Thyroid gland (tissue), 4 donors: ENCODE data around the gene EMID1. TPM values are rescaled to one million over a fixed set of nuclear protein-coding genes. Genes with fewer than 3 reads are reported as not detected.

ENCODE experiments used
- DNase-seq, 2 donors: peaks; one replicate each; pipeline ENCODE4 v3.0.0-alpha.2; 2019
- H3K27ac ChIP-seq, 3 donors: fragments of 200-600 bp; sonication (generic); 1 replicate in 2 of 3; 2 replicates in 1 of 3; pipeline ENCODE4 v1.5.1; 2016 to 2019; ENCODE audit warnings: mild to moderate bottlenecking in 1 of 3, moderate library complexity in 1 of 3
- H3K27me3 ChIP-seq: fragments of 200-600 bp; sonication (generic); one replicate; pipeline ENCODE4 v1.5.1; 2019
- H3K36me3 ChIP-seq, 2 donors: fragments of 200-600 bp; sonication (generic); one replicate each; pipeline ENCODE4 v1.5.1; 2016 to 2019
- H3K4me1 ChIP-seq, 2 donors: fragments of 200-600 bp; sonication (generic); one replicate each; pipeline ENCODE4 v1.5.1; 2017 to 2019
- H3K4me3 ChIP-seq, 3 donors: fragments of 200-600 bp; sonication (generic); replicated peaks in 1 of 3; 1 replicate in 2 of 3; 2 replicates in 1 of 3; pipeline ENCODE4 v1.5.1; 2016; ENCODE audit warnings: mild to moderate bottlenecking in 1 of 3
- H3K9me3 ChIP-seq: fragments of 200-600 bp; sonication (generic); one replicate; pipeline ENCODE4 v1.5.1; 2017
- POLR2A ChIP-seq, 2 donors: fragments of 450-650 bp; IDR thresholded peaks; one replicate each; pipeline ENCODE4 v1.6.1; 2017; ENCODE audit warnings: antibody characterized with exemption in 2 of 2, mild to moderate bottlenecking in 2 of 2, moderate library complexity in 1 of 2
- WGBS, 2 donors: methylation state at CpG; one replicate each; pipeline ENCODE4 v1.1.5; 2017; 5-methylcytosine and 5-hydroxymethylcytosine counted together
- intact Hi-C: fragments of 100-400 bp; cut with DNase I; formaldehyde crosslinking; loops from one replicate; pipeline ENCODE4 v1.15.1; 2023
- total RNA-seq, 4 donors: library from RNA; depleted of rRNA; stranded (reverse); fragments of >200 nt; gene quantifications; one replicate each; pipeline ENCODE4 v1.2.3, GENCODE V29; 2016
- TF ChIP-seq, protein P1 (sequence below), 6 experiments: fragments of 200-600 bp in 3 of 6; fragments of 450-650 bp in 3 of 6; sonication (generic) in 3 of 6; IDR thresholded peaks; one replicate each; pipeline ENCODE4 v1.5.1; 2016 to 2019; ENCODE audit warnings: antibody characterized with exemption in 6 of 6, mild to moderate bottlenecking in 2 of 6, inconsistent platforms in 1 of 6, moderate library complexity in 1 of 6

Gene EMID1
- total RNA-seq, 4 donors from 2014 or later, result 14.0 to 55.9 (median 19.0) TPM

GRCh38 chr22:29267858-29268510, 62.3 kb downstream of the EMID1 start, which contains the start of the genes EWSR1 and RHBDD3:
EWSR1 (plus strand) TSS chr22:29268268; CDS start chr22:29268337, 69 bp downstream.
RHBDD3 (minus strand) TSS chr22:29267981; CDS start chr22:29265626, 2,355 bp downstream.
- peak within 1 kb of the TSS; percentile 49 to 92 (median 78) for H3K4me3 ChIP-seq
- 0 to 1% methylated on average over 47 to 58 of the region's 67 CpGs for WGBS, 2 donors
- H3K27me3 ChIP-seq, result no peaks in the 10 kb centered on the region
- peak within 1 kb of the TSS; percentile 95 to 98 (median 98) for H3K27ac ChIP-seq
- DNase-seq, result peak; percentile 96 to 98
- no peaks in the 10 kb centered on the region for H3K9me3 ChIP-seq
- intact Hi-C loops, result no loop called here
- peaks cover 15 to 20% of the 10 kb centered on the region in 2 donors for H3K36me3 ChIP-seq
- TF ChIP-seq, protein P1, sequence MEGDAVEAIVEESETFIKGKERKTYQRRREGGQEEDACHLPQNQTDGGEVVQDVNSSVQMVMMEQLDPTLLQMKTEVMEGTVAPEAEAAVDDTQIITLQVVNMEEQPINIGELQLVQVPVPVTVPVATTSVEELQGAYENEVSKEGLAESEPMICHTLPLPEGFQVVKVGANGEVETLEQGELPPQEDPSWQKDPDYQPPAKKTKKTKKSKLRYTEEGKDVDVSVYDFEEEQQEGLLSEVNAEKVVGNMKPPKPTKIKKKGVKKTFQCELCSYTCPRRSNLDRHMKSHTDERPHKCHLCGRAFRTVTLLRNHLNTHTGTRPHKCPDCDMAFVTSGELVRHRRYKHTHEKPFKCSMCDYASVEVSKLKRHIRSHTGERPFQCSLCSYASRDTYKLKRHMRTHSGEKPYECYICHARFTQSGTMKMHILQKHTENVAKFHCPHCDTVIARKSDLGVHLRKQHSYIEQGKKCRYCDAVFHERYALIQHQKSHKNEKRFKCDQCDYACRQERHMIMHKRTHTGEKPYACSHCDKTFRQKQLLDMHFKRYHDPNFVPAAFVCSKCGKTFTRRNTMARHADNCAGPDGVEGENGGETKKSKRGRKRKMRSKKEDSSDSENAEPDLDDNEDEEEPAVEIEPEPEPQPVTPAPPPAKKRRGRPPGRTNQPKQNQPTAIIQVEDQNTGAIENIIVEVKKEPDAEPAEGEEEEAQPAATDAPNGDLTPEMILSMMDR (IDR thresholded peaks at IDR 0.05), result peak in 1 of 6 experiments; percentile 39
- TF ChIP-seq POLR2A (IDR thresholded peaks at IDR 0.05), result peak; percentile 67 to 82
- H3K4me1 ChIP-seq, result peaks cover 34 to 44% of the 10 kb centered on the region in 2 donors

DNA sequence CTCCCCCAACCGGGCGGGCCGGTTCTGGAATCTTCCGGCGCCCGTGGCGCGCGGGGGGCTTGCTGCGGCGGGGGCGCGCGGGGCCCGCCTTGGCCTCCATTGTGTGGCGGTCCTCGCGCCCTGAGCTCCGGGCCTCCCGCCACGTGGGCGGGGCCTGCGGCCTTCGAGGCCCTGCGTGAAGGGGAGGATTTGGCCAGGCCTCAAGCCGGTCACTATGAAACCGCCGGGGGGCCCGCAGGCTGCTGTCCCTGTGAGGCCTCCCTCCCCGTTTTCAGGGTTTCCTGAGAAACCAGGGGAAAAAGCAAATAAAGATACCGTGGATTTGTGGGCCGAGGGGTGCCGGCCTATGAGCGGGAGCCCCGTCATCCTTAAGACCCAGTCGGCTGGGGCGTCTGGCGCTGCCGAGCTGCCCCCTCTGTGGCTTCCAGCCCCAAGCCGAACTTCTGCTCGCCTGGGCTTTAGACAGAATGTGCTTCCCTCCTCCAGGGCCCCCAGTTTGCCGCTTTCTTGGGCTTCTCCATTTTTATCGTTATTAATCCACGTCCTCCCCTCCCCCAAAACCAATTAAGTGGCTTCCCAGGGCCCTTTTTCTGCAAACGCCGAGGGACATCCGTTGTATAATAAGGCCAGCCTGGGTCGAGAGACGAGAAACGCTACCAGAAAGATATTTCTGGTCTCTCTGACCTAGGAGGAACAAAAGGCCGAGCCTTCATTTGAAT, 63.0 kb downstream of the EMID1 start:
- intact Hi-C loops, result no loop called here
- H3K27ac ChIP-seq, result peak overlapping the region; percentile 95 to 98 (median 98)
- peaks cover 21 to 26% of the 10 kb centered on the region in 2 donors for H3K36me3 ChIP-seq
- 0% methylated on average over 13 to 24 of the region's 51 CpGs for WGBS, 2 donors
- no peaks in the 10 kb centered on the region for H3K9me3 ChIP-seq
- TF ChIP-seq, protein P1 (IDR thresholded peaks at IDR 0.05), result no peak
- no peak for TF ChIP-seq POLR2A (IDR thresholded peaks at IDR 0.05)
- H3K4me1 ChIP-seq, result peaks cover 35 to 44% of the 10 kb centered on the region in 2 donors
- no peaks in the 10 kb centered on the region for H3K27me3 ChIP-seq
- H3K4me3 ChIP-seq, result peak overlapping the region; percentile 49 to 92 (median 78)
- DNase-seq, result peak; percentile 51 to 57

GRCh38 chr22:29269230-29269604, 63.5 kb downstream of the EMID1 start:
- TF ChIP-seq, protein P1 (IDR thresholded peaks at IDR 0.05), result no peak
- TF ChIP-seq POLR2A (IDR thresholded peaks at IDR 0.05), result no peak
- Histone ChIP-seq H3K4me1 (peaks cover 35 to 44% of the 10 kb centered on the region in 2 donors), H3K27me3 (no peaks in the 10 kb centered on the region), H3K4me3 (peak overlapping the region; percentile 49 to 92 (median 78)), H3K9me3 (no peaks in the 10 kb centered on the region), H3K36me3 (peaks cover 26 to 27% of the 10 kb centered on the region in 2 donors), H3K27ac (peak overlapping the region in 2 of 3 donors; percentile 98)
- WGBS, 2 donors, result 1 to 4% methylated on average over 14 of the region's 14 CpGs
- intact Hi-C loops, result no loop called here
- no peak for DNase-seq

DNA sequence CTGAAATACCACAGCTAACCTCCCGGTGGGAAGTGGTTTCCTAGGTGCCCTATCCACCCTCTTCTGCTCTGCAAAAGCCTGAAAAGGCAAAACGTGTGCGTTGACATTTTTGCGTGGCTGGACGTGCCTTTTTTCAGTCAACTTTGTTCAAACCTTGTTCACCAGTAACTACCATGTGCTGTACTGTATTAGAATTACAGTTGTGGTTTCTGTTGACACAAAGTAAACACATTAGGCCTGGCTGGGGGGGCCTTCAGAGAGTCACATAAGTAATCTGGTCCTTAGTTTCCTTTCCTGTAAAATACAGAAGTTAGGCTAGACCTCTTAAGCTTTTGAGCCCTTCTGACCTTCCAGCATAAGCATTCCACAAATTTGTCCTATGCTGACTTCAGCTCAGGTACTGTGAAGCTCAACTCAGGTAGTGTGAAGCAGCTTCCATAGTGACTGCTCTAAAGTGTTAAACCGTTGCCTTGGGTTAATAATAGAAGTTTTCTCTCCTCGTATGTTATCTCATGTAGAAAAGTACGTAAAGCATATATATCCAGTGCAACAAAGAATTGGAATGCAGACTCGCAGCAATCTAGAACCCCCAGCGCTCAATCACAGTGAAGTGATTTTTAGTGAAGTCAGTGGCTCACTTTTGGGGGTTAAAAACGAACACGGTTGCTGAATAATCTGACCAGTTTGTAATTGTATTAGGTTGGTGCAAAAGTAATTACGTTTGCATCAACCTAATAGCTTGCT, 64.2 kb downstream of the EMID1 start:
- no peaks in the 10 kb centered on the region for H3K27me3 ChIP-seq
- H3K4me3 ChIP-seq, result peak overlapping the region; percentile 14 to 78 (median 49)
- no peak for DNase-seq
- 10 to 16% methylated on average over 13 of the region's 13 CpGs for WGBS, 2 donors
- H3K9me3 ChIP-seq, result no peaks in the 10 kb centered on the region
- intact Hi-C loops, result loop anchor here (5.0 kb wide), 1 partner anchor 37 kb away; the partner anchor contains the start of gene GAS2L1
- peaks cover 35 to 44% of the 10 kb centered on the region in 2 donors for H3K4me1 ChIP-seq
- H3K36me3 ChIP-seq, result peaks cover 32% of the 10 kb centered on the region in 2 donors
- TF ChIP-seq POLR2A (IDR thresholded peaks at IDR 0.05), result no peak
- TF ChIP-seq, protein P1 (IDR thresholded peaks at IDR 0.05), result no peak
- peak overlapping the region in 1 of 3 donors; percentile 98 for H3K27ac ChIP-seq
